GM06990 (cell line): ENCODE measurements around the gene PROX2.

Source experiments
- DNase-seq: peaks from one replicate; pipeline ENCODE4 v3.0.0-alpha.2; 2011; ENCODE audit not compliant: insufficient read length; ENCODE audit errors: extremely low read depth
- H3K27me3 ChIP-seq: replicated peaks from 2 replicates; pipeline ENCODE4 v1.6.0; 2011; ENCODE audit warnings: low read length; ENCODE audit not compliant: control insufficient read depth, insufficient read depth
- H3K36me3 ChIP-seq: 2 replicates; pipeline ENCODE4 v1.5.1; 2011; ENCODE audit warnings: low read length; ENCODE audit not compliant: control insufficient read depth, insufficient read depth
- H3K4me3 ChIP-seq: replicated peaks from 2 replicates; pipeline ENCODE4 v1.5.1; 2011; ENCODE audit warnings: low read depth, mild to moderate bottlenecking, control low read depth, low read length
- TF ChIP-seq, protein P1 (sequence below): IDR thresholded peaks from 2 replicates; pipeline ENCODE4 v1.5.1; 2011; ENCODE audit warnings: low read length, control low read depth, mild to moderate bottlenecking, inconsistent platforms; ENCODE audit not compliant: insufficient read depth, poor library complexity, severe bottlenecking

The PROX2 gene

DNA sequence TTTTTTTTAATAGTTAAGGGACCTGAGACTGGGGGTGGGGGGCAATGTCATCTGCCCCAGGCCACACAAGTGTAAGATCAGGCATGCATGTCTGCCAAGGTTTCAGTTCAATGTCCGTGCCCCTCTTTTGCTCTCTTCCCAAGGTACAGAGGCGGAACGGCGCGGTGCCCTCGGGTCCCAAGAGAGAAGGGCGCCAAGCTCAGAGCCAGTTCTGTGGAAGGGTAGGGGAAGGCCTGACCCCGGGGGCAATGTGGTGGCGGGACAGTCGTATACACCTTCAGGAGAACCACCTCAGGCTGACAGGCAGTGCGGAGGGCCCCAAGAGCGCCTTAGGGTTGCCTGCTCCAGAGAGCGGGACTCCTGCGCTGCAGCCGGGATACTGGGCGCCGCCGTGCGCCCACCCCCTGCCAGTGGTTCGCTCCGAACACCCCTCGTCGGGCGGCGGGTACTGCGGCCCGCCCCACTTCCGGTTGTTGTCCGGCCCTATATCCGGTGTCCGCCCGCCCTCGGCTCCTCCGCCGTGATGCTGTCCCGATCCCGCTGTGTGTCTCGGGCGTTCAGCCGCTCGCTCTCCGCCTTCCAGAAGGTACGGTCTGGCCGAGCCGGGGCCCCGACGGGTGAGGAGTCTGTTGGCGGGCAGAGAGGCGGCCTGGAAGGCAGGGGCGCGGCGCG, 5.6 kb upstream of the PROX2 start, which contains the start of gene DLST:
Gene DLST (plus strand): TSS at position 486 of the 672 bp plus-strand sequence. CDS start 38 bp downstream, at position 524.
- TF ChIP-seq, protein P1, sequence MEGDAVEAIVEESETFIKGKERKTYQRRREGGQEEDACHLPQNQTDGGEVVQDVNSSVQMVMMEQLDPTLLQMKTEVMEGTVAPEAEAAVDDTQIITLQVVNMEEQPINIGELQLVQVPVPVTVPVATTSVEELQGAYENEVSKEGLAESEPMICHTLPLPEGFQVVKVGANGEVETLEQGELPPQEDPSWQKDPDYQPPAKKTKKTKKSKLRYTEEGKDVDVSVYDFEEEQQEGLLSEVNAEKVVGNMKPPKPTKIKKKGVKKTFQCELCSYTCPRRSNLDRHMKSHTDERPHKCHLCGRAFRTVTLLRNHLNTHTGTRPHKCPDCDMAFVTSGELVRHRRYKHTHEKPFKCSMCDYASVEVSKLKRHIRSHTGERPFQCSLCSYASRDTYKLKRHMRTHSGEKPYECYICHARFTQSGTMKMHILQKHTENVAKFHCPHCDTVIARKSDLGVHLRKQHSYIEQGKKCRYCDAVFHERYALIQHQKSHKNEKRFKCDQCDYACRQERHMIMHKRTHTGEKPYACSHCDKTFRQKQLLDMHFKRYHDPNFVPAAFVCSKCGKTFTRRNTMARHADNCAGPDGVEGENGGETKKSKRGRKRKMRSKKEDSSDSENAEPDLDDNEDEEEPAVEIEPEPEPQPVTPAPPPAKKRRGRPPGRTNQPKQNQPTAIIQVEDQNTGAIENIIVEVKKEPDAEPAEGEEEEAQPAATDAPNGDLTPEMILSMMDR: no peak
- Histone ChIP-seq H3K36me3 (peaks cover 2% of the 10 kb centered on the region), H3K27me3 (no peaks in the 10 kb centered on the region), H3K4me3 (peak within 1 kb of the TSS; percentile 76)
- peak; percentile 95 for DNase-seq

DNA sequence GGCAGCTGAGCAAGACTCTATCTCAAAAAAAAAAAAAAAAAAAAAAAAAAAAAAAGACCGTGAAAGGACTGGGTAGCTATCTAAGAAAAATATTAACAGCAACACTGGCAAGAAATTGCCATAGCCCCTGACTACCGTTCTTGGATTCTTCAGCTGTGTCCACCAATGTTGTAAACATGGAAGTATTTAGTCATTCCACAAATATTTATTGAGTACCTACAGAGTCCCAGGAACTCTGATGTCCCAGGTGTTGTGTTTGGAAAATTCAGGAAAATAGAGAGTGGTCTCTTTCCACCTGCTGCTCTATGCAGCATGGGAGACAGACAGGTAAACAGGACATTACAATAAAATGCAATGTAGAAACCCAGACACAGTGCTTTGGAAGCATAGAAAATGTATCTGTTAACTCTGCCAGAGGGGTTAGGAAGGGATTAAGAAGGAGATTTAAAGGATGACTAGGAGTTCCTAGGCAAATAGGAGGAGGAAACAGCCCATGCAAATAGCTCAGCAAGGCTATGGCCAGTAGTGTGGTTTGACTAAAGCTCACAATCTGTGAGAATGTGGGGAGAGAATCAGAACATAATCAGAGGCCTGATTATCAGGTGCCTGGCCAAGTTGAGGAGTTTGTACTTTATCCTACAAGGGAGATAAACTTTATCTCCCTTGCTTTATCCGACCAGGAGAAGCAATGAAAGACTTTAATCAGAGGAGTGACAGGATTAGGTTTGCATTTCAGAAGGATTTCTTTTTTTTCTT, 3.7 kb upstream of the PROX2 start:
- DNase-seq: no peak

DNA sequence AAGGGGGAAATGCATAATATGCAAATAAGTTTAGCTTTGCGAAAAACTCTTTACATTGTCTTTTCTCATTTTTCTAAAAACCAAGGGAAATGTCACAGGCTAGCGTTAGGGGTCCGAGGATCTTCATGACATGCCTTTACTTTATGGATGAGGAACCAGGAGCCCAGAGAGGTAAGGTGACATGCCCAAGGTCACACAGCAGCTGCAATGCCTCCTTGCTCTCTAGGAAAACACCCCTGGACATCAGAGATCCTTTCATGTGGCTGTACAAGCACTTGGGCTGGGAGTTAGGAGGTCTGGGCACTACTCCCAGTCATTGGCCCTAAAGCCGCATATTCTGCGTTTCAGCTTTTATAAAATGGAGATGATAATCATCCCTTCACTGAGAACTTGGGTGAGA, 741 bp downstream of the PROX2 start:
- no peak for DNase-seq
- Histone ChIP-seq H3K27me3 (no peaks in the 10 kb centered on the region), H3K36me3 (no peaks in the 10 kb centered on the region), H3K4me3 (no peak overlapping the region)
- TF ChIP-seq, protein P1: no peak

More for the DNA sequence above, 3.7 kb upstream of the PROX2 start:
- Histone ChIP-seq H3K27me3 (no peaks in the 10 kb centered on the region), H3K4me3 (no peak overlapping the region), H3K36me3 (no peaks in the 10 kb centered on the region)
- TF ChIP-seq, protein P1: no peak

DNA sequence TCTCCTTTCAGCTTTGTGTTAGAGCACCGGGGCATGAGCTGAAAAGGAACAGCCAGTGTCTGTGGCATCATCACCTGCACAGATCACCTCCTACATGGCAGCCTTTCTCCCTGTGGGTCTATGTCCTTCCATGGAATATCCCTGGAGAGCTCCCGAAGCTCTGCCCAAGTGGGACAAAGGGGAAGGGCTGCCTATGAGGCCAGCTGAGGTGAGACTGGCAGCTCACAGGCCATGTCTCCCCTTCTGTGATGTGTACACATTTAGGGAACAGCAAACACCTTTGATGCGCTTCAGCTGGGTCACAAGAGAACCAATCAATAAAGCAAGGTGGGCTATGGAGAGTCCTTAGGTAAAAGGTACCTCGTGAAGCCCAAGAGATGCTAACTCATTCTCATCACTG, 4.1 kb downstream of the PROX2 start:
- TF ChIP-seq, protein P1: no peak
- H3K27me3 ChIP-seq: no peaks in the 10 kb centered on the region
- H3K4me3 ChIP-seq: no peak overlapping the region
- no peak for DNase-seq
- H3K36me3 ChIP-seq: no peaks in the 10 kb centered on the region

DNA sequence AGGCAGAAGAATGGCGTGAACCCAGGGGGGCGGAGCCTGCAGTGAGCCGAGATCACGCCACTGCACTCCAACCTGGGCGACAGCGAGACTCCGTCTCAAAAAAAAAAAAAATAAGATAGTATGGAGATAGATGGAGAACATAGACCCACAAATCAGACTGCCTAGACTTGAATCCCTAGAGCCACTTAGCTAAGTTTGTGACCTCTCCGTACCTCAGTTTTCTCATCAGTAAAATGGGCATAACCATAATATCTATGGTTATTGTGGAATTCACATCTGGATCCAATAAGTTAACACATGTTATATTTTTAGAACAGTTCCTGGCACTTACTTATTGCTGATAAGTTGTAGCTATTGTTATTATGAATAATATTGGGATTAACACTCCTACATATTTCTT, 7.2 kb downstream of the PROX2 start:
- no peak for DNase-seq
- no peaks in the 10 kb centered on the region for H3K27me3 ChIP-seq
- TF ChIP-seq, protein P1: no peak
- no peak overlapping the region for H3K4me3 ChIP-seq
- no peaks in the 10 kb centered on the region for H3K36me3 ChIP-seq
